ENCODE results near the gene EPN1. TPM values are rescaled to one million over a fixed set of nuclear protein-coding genes. Genes with fewer than 3 reads are reported as not detected.

The EPN1 gene
- total and polyA plus RNA-seq, 2 of the 8 experiments (the other 6 are each of a cell fraction or from before 2014, with no cell fraction given): 49.6 to 200 TPM

DNA sequence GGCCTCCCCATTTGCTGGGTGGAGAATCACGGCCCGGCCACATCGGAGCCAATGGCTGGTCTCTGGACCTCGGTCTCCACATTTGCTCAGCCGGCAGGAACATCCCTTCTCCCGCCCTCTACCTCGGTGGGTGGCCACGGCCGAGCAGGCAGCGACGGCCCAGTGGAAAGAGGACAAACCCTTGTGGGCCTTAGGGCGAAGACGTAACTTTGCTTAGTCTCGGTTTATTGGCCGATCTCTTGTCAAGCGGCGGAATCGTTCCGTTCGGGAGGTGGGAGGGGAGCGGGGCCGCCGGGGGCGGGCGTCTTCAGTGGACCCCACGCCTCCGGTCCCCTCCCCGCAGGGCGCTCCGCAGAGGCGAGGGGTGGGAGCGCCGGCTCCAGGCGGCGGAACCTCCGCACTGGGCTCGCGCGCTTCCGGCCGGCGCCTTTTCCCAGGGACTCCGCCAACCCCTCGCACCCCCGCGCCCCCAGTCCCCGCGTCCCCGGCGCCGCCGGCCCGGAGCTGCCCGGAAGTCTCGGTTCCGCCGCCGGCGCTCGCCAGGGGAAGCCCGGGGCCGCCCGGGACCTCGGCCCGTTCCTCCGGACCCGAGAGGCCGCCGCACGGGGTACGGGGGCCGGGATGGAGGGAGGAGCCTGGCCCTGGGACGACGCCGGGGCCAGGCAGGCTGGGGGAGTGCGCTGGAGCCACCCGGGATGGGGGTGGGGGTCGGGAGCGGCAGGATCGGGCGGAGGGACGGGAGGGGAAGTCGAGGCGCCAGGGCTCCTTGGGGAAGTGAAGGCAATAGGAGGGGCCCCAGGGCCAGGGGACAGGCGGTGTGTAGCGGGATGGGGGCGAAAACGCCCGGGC is 34.2 kb upstream of the EPN1 start, which contains the start of gene ZNF580 (continued):
- TF ChIP-seq RAD21 (IDR thresholded peaks at IDR 0.05 in 1 of 2, conservative IDR thresholded peaks at IDR 0.05 in 1 of 2; ENCODE audit: low read depth in 2 of 2, low read length in 2 of 2): no peak
- no peak for TF ChIP-seq RFX5 (IDR thresholded peaks at IDR 0.05; ENCODE audit: borderline replicate concordance, low read depth, low read length)
- no peak for TF ChIP-seq FOSL1 (IDR thresholded peaks at IDR 0.05; ENCODE audit: insufficient read depth, low read depth, low read length)
- no peak; the same call in 1 of the 2 replicates for TF ChIP-seq CREB1 (IDR thresholded peaks at IDR 0.05)
- no peak for TF ChIP-seq NANOG (IDR thresholded peaks at IDR 0.05; ENCODE audit: insufficient read depth, low read depth, low read length, poor library complexity, severe bottlenecking)
- TF ChIP-seq, protein P1, sequence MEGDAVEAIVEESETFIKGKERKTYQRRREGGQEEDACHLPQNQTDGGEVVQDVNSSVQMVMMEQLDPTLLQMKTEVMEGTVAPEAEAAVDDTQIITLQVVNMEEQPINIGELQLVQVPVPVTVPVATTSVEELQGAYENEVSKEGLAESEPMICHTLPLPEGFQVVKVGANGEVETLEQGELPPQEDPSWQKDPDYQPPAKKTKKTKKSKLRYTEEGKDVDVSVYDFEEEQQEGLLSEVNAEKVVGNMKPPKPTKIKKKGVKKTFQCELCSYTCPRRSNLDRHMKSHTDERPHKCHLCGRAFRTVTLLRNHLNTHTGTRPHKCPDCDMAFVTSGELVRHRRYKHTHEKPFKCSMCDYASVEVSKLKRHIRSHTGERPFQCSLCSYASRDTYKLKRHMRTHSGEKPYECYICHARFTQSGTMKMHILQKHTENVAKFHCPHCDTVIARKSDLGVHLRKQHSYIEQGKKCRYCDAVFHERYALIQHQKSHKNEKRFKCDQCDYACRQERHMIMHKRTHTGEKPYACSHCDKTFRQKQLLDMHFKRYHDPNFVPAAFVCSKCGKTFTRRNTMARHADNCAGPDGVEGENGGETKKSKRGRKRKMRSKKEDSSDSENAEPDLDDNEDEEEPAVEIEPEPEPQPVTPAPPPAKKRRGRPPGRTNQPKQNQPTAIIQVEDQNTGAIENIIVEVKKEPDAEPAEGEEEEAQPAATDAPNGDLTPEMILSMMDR (IDR thresholded peaks at IDR 0.05; ENCODE audit: control extremely low read depth in 1 of 3, insufficient read depth in 1 of 3, low read depth in 1 of 3, low read length in 3 of 3): no peak
- TF ChIP-seq NRF1 (IDR thresholded peaks at IDR 0.05; ENCODE audit: low read depth, low read length): no peak
- TF ChIP-seq MAFK (IDR thresholded peaks at IDR 0.05; ENCODE audit: low read depth, low read length): no peak
- no peak for TF ChIP-seq HDAC6 (IDR thresholded peaks at IDR 0.05; ENCODE audit: low read depth, low read length)
- no peak for TF ChIP-seq CBX8 (IDR thresholded peaks at IDR 0.05; ENCODE audit: borderline replicate concordance, low read depth, low read length)
- TF ChIP-seq KDM5A (IDR thresholded peaks at IDR 0.05; ENCODE audit: low read length): no peak; the same call in 1 of the 2 replicates
- TF ChIP-seq POLR2A (IDR thresholded peaks at IDR 0.05; ENCODE audit: control extremely low read depth in 1 of 2, low read depth in 2 of 2, low read length in 2 of 2): no peak
- TF ChIP-seq TAF1 (IDR thresholded peaks at IDR 0.05; ENCODE audit: low read depth, low read length): 0 out of 2 replicates have a peak, but pooled peaks have one; percentile 41
- TF ChIP-seq BACH1 (IDR thresholded peaks at IDR 0.05; ENCODE audit: low read length): peak; percentile 27
- TF ChIP-seq EZH2 (IDR thresholded peaks at IDR 0.05; ENCODE audit: low read depth, low read length, severe bottlenecking): no peak
- TF ChIP-seq BRCA1 (IDR thresholded peaks at IDR 0.05; ENCODE audit: low read depth, low read length): no peak
- TF ChIP-seq RBBP5 (IDR thresholded peaks at IDR 0.05; ENCODE audit: borderline replicate concordance, low read depth, low read length): no peak; the same call in 1 of the 2 replicates
- TF ChIP-seq SIX5 (IDR thresholded peaks at IDR 0.05; ENCODE audit: low read depth, low read length): no peak
- no peak for TF ChIP-seq EP300 (IDR thresholded peaks at IDR 0.05; ENCODE audit: borderline replicate concordance in 1 of 2, low read depth in 2 of 2, low read length in 2 of 2)
- peak; percentile 57 for TF ChIP-seq TAF7 (optimal IDR thresholded peaks at IDR 0.05; ENCODE audit: borderline replicate concordance, low read depth, low read length)

Measured in H1 (cell line).